ENCODE measurements around the gene SYTL2. TPM values are rescaled to one million over a fixed set of nuclear protein-coding genes. Genes with fewer than 3 reads are reported as not detected.

Gene SYTL2
- total and polyA plus RNA-seq, 8 donors = 21.3 to 63.3 (median 45.0) TPM

DNA sequence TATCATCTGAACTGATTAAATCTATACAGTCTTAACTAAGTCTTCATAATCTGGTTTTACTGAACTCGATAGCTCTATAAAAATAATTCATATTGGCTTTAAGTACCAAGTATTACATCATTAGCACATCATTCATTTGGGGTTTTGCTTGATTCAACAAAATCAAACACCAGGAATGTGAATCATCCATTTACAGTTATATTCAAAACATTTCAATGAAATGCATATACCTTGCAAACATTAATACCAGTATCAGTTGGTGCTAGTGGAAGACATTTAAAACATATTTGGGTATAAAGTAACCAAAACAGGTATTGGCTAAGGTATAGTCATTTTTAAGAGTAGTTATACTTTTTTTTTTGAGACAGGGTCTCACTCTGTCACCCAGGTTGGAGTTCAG lies 112.7 kb downstream of the SYTL2 start:
- Histone ChIP-seq H3K27ac (no peak overlapping the region), H3K4me1 (peaks cover 0 to 7% of the 10 kb centered on the region in 2 donors), H3K9me3 (no peaks in the 10 kb centered on the region), H3K4me3 (no peak overlapping the region), H3K27me3 (no peaks in the 10 kb centered on the region), H3K36me3 (no peaks in the 10 kb centered on the region)
- intact Hi-C loops (cut with DNase I) = no loop called here
- no peak for ATAC-seq
- TF ChIP-seq, protein P1, sequence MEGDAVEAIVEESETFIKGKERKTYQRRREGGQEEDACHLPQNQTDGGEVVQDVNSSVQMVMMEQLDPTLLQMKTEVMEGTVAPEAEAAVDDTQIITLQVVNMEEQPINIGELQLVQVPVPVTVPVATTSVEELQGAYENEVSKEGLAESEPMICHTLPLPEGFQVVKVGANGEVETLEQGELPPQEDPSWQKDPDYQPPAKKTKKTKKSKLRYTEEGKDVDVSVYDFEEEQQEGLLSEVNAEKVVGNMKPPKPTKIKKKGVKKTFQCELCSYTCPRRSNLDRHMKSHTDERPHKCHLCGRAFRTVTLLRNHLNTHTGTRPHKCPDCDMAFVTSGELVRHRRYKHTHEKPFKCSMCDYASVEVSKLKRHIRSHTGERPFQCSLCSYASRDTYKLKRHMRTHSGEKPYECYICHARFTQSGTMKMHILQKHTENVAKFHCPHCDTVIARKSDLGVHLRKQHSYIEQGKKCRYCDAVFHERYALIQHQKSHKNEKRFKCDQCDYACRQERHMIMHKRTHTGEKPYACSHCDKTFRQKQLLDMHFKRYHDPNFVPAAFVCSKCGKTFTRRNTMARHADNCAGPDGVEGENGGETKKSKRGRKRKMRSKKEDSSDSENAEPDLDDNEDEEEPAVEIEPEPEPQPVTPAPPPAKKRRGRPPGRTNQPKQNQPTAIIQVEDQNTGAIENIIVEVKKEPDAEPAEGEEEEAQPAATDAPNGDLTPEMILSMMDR (IDR thresholded peaks at IDR 0.05) = no peak
- DNase-seq = no peak

DNA sequence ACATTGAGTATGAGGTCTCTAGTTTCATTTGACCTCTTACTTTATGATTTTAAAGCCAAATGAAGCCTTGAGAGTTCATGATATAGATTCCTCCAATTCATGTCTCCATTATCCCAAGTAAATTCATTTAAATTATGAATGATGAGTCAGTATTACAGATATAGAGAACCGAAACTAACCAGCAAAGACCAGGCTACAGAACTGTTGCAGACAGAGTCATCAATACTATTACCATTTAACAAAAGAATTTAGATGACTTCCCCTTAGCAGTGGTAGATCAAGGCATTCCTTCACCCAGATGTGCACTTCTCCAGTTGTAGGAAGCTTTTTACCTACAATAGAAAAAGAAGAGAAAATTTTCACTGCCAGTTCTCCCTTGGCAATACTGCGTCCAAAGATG lies 113.2 kb downstream of the SYTL2 start:
- DNase-seq (no peak), ATAC-seq (no peak)
- Histone ChIP-seq H3K27me3 (no peaks in the 10 kb centered on the region), H3K36me3 (no peaks in the 10 kb centered on the region), H3K4me1 (peaks cover 0 to 7% of the 10 kb centered on the region in 2 donors), H3K9me3 (no peaks in the 10 kb centered on the region), H3K27ac (no peak overlapping the region), H3K4me3 (no peak overlapping the region)
- TF ChIP-seq, protein P1 (IDR thresholded peaks at IDR 0.05) = no peak
- intact Hi-C loops (cut with DNase I) = no loop called here

DNA sequence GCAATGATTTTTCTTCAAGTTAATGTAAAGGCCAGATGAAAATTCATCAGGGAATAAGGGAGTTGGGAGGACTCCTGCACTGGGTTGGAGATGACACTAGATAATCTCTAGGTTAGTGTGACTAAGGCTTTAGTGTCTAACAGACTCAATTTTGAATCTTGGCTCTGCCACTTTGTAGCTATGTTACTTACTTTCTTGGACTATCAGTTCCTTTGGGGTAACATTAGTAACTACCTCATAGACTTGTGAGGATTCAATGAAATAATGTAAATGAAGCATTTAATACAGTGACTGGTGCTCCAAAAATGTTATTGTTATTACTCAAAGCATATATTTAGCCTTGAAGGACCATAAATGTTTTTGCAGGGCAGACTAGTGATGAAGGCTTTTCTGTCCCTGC lies 115.4 kb downstream of the SYTL2 start:
- DNase-seq (no peak), ATAC-seq (no peak)
- Histone ChIP-seq H3K27ac (no peak overlapping the region), H3K9me3 (no peaks in the 10 kb centered on the region), H3K36me3 (no peaks in the 10 kb centered on the region), H3K27me3 (no peaks in the 10 kb centered on the region), H3K4me1 (peaks cover 0 to 7% of the 10 kb centered on the region in 2 donors), H3K4me3 (no peak overlapping the region)
- intact Hi-C loops (cut with DNase I) = no loop called here
- TF ChIP-seq, protein P1 (IDR thresholded peaks at IDR 0.05) = no peak

DNA sequence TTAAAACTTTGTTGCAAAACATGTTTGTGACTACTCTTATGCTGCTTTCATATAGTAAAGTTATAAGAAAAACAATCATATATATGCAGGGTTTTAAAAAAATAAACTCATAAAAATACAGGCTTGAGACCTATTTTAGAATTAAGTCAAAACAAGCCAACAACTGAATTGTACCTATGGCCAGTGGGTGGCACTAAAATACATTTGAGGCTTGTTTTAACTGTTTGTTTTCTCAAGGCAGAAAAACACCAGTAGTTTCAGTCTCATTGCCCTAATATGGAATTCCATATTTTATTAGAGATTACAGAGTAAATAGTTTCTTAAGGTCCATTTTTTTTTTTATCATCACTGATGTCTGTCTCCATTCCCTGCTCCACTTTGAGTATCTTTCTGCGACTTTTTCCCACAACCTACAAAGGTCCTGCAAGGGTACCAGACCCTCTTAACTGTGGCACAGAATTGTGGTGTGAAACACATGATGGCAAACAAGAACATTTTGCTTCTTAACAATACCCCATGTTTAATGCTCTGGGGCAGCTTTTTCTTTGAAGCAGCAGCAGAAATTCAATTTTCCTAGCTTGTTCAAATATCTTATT lies 116.5 kb downstream of the SYTL2 start:
- intact Hi-C loops (cut with DNase I) = no loop called here
- H3K4me1 ChIP-seq = peaks cover 0 to 1% of the 10 kb centered on the region in 2 donors
- TF ChIP-seq, protein P1 (IDR thresholded peaks at IDR 0.05) = peak in 1 of 2 donors; percentile 40
- no peaks in the 10 kb centered on the region for H3K27me3 ChIP-seq
- ATAC-seq (peak; percentile 69), DNase-seq (peak in 1 of 4 donors; percentile 56)
- H3K36me3 ChIP-seq = no peaks in the 10 kb centered on the region
- H3K9me3 ChIP-seq = no peaks in the 10 kb centered on the region
- no peak overlapping the region for H3K27ac ChIP-seq
- no peak overlapping the region for H3K4me3 ChIP-seq

DNA sequence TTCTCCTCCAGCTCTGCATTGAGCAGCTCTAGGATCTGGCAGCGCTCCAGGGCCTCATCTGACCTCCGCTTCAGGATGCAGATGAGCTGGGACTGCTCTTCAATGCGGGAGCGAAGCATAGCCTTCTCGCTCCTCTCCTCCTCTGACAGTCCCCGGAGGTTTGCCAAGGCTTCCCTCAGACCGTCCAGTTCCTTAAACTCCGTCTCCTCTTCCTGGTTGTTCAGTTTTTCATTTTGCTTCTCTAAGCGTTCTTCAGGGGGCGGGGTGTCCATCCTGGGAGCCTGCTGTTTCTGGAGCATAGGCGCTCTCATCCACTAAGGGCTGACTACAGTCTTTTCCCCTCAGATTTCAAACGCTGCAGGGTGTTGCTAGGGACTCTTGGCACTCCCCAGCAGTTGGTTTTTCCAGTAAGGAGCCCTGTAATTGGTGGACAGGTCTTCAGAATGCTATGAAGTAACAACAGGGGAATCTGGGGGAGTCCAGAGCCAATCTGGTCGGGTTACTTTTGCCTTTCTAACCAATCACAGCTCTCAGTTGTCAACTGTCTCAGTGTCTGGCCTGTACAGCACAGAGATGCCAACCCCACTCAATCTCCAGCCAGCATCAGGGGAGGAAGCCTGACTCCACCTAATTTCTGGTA lies 125.0 kb downstream of the SYTL2 start, which contains the start of gene CCDC89:
CCDC89 (minus strand) TSS at position 376 of the 640 bp plus-strand sequence; CDS start at position 311, 65 bp downstream.
- DNase-seq = peak in 3 of 4 donors; percentile 72 to 96 (median 91)
- Histone ChIP-seq H3K9me3 (no peaks in the 10 kb centered on the region), H3K4me1 (peaks cover 0 to 4% of the 10 kb centered on the region in 2 donors), H3K27ac (peak within 1 kb of the TSS; percentile 48 to 81), H3K27me3 (peaks cover 0 to 7% of the 10 kb centered on the region in 2 donors), H3K36me3 (no peaks in the 10 kb centered on the region), H3K4me3 (peak within 1 kb of the TSS; percentile 1 to 15)
- TF ChIP-seq, protein P1 (IDR thresholded peaks at IDR 0.05) = no peak
- intact Hi-C loops (cut with DNase I) = no loop called here
- peak; percentile 75 for ATAC-seq

Measured in left lung (tissue), 10 donors.